ENCODE results near the gene GLYR1.

DNA sequence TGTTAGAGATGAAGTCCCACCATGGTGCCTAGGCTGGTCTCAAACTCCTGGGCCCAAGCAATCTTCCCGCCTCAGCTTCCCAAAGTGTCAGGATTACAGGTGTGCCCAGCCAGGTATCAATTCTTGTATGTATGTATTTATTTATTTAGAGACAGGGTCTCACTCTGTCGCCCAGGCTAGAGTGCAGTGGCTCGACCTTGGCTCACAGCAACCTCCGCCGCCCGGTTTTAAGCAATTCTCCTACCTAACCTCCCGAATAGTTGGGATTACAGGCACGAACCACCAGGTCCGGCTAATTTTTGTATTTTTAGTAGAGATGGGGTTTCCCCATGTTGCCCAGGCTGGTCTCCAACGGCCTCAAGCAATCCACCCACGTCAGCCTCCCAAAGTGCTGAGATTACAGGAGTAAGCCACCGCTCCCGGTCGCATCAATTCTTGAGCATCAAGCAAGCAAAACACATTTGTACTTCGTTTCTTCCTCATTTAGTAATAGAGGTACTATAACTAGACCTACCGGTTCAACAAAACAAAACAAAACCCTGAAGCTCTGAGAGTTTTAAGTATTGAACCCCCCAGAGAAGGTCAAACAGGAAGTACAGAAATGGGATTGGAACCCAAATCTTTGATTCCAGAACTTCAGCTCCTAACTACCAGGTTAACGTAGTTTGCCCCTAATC lies 79.1 kb downstream of the GLYR1 start:
- TF ChIP-seq, protein P1, sequence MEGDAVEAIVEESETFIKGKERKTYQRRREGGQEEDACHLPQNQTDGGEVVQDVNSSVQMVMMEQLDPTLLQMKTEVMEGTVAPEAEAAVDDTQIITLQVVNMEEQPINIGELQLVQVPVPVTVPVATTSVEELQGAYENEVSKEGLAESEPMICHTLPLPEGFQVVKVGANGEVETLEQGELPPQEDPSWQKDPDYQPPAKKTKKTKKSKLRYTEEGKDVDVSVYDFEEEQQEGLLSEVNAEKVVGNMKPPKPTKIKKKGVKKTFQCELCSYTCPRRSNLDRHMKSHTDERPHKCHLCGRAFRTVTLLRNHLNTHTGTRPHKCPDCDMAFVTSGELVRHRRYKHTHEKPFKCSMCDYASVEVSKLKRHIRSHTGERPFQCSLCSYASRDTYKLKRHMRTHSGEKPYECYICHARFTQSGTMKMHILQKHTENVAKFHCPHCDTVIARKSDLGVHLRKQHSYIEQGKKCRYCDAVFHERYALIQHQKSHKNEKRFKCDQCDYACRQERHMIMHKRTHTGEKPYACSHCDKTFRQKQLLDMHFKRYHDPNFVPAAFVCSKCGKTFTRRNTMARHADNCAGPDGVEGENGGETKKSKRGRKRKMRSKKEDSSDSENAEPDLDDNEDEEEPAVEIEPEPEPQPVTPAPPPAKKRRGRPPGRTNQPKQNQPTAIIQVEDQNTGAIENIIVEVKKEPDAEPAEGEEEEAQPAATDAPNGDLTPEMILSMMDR (IDR thresholded peaks at IDR 0.05): no peak
- TF ChIP-seq POLR2AphosphoS5 (IDR thresholded peaks at IDR 0.05) (no peak), POLR2A (IDR thresholded peaks at IDR 0.05) (no peak), EP300 (IDR thresholded peaks at IDR 0.05) (no peak)

Data from gastroesophageal sphincter (tissue), 3 donors.